Neural progenitor cell (in vitro differentiated cells): ENCODE measurements around the gene NR1D1.

ENCODE experiments used
- CTCF ChIP-seq: fragments of 200-600 bp; sonication (generic); IDR thresholded peaks from 2 replicates; pipeline ENCODE4 v1.5.1; 2017; ENCODE audit warnings: antibody characterized with exemption, mild to moderate bottlenecking
- EZH2 ChIP-seq: fragments of 200-600 bp; sonication (generic); IDR thresholded peaks from 2 replicates; pipeline ENCODE4 v1.6.1; 2017; ENCODE audit warnings: antibody characterized with exemption, mild to moderate bottlenecking, moderate library complexity

- TF ChIP-seq CTCF (no peak), EZH2 (no peak)
Measured at GRCh38 chr17:40087903-40088718, 12.3 kb downstream of the NR1D1 start.
